IMR-90 (cell line): ENCODE measurements around the gene RAX2.

Experiments
- BHLHE40 ChIP-seq: fragments of 150-350 bp; IDR thresholded peaks from 2 replicates; pipeline ENCODE4 v1.6.1; 2016; ENCODE audit warnings: mild to moderate bottlenecking, low read depth, low read length
- CTCF ChIP-seq: conservative IDR thresholded peaks from 2 replicates; pipeline ENCODE4 v1.5.1; 2012; ENCODE audit warnings: mild to moderate bottlenecking, low read depth, low read length, improper control_type of control experiment
- MAZ ChIP-seq: IDR thresholded peaks from 2 replicates; pipeline ENCODE4 v1.6.1; 2012; ENCODE audit warnings: low read depth, mild to moderate bottlenecking, low read length, improper control_type of control experiment, moderate library complexity, borderline replicate concordance
- POLR2A ChIP-seq: IDR thresholded peaks from 2 replicates; pipeline ENCODE4 v1.6.1; 2012; ENCODE audit warnings: mild to moderate bottlenecking, low read depth, low read length
- RFX5 ChIP-seq: IDR thresholded peaks from 2 replicates; pipeline ENCODE4 v1.8.0; 2012; ENCODE audit warnings: low read depth, mild to moderate bottlenecking, low read length, moderate library complexity
- USF2 ChIP-seq: fragments of 150-350 bp; IDR thresholded peaks from 2 replicates; pipeline ENCODE4 v1.6.1; 2017; ENCODE audit warnings: mild to moderate bottlenecking, antibody characterized with exemption, low read length, low read depth

GRCh38 chr19:3723110-3723488 is 48.9 kb downstream of the RAX2 start:
- no peak for TF ChIP-seq CTCF
- no peak for TF ChIP-seq BHLHE40
- no peak for TF ChIP-seq POLR2A
- no peak for TF ChIP-seq MAZ
- no peak for TF ChIP-seq USF2
- TF ChIP-seq RFX5, result no peak
